WTC11 (cell line): Measurements from ENCODE around the gene CRY2. TPM values are rescaled to one million over a fixed set of nuclear protein-coding genes. Genes with fewer than 3 reads are reported as not detected.

Experiments used
- ATAC-seq: fragments of 200-7000 bp; cut with Tn5 transposase; 2 replicates; pipeline ENCODE4 v1.10.0; 2021; ENCODE audit warnings: mild to moderate bottlenecking, moderate library complexity
- CTCF ChIA-PET: fragments of 300-600 bp; sonication (Branson Sonifier 250); formaldehyde crosslinking; loops from one replicate; lab custom pipeline; 2021; ENCODE audit warnings: antibody characterized with exemption; lab: Charles Lee
- POLR2A ChIA-PET: fragments of 350-600 bp; sonication (Branson Sonifier 250); formaldehyde crosslinking; loops from one replicate; lab custom pipeline; 2021; ENCODE audit warnings: antibody characterized with exemption; lab: Charles Lee
- DNase-seq: peaks from one replicate; pipeline ENCODE4 v3.0.0; 2021; ENCODE audit warnings: low spot score
- H3K27ac Mint-ChIP-seq: 2 replicates; pipeline ENCODE4 v1.8.0; 2021; ENCODE audit warnings: mixed read lengths
- H3K27me3 Mint-ChIP-seq: 2 replicates; pipeline ENCODE4 v1.8.0; 2021; ENCODE audit warnings: low read depth, mild to moderate bottlenecking, moderate library complexity, mixed read lengths
- H3K36me3 Mint-ChIP-seq: 2 replicates; pipeline ENCODE4 v1.8.0; 2021; ENCODE audit warnings: mixed read lengths
- H3K4me1 Mint-ChIP-seq: 2 replicates; pipeline ENCODE4 v1.8.0; 2022; ENCODE audit warnings: mixed read lengths
- H3K4me3 Mint-ChIP-seq: 2 replicates; pipeline ENCODE4 v1.8.0; 2021; ENCODE audit warnings: mild to moderate bottlenecking, moderate library complexity, mixed read lengths
- H3K9me3 Mint-ChIP-seq: 2 replicates; pipeline ENCODE4 v1.8.0; 2021; ENCODE audit warnings: mixed read lengths
- CBFB ChIP-seq: sonication (generic); formaldehyde crosslinking; IDR thresholded peaks from 2 replicates; pipeline ENCODE4 v1.8.1; 2022; ENCODE audit warnings: mild to moderate bottlenecking, low read depth, missing genetic modification reagents
- E2F1 ChIP-seq: sonication (generic); formaldehyde crosslinking; IDR thresholded peaks from 2 replicates; pipeline ENCODE4 v1.8.0; 2022; ENCODE audit warnings: mild to moderate bottlenecking, missing genetic modification reagents
- ELF4 ChIP-seq: sonication (generic); formaldehyde crosslinking; IDR thresholded peaks from 2 replicates; pipeline ENCODE4 v1.8.1; 2022; ENCODE audit warnings: low read depth, mild to moderate bottlenecking, moderate library complexity, missing genetic modification reagents
- EMX1 ChIP-seq: fragments of 250-450 bp; sonication (Bioruptor Pico); IDR thresholded peaks from 2 replicates; pipeline ENCODE4 v1.8.0; 2021; ENCODE audit warnings: mild to moderate bottlenecking
- ERG ChIP-seq: fragments of 250-450 bp; sonication (Bioruptor Pico); IDR thresholded peaks from 2 replicates; pipeline ENCODE4 v1.8.0; 2021; ENCODE audit warnings: mild to moderate bottlenecking
- ETV6 ChIP-seq: sonication (generic); formaldehyde crosslinking; IDR thresholded peaks from 2 replicates; pipeline ENCODE4 v1.8.1; 2022; ENCODE audit warnings: mild to moderate bottlenecking, missing genetic modification reagents
- GRHL2 ChIP-seq: fragments of 250-450 bp; sonication (Bioruptor Pico); IDR thresholded peaks from 2 replicates; pipeline ENCODE4 v1.8.0; 2022; ENCODE audit warnings: mild to moderate bottlenecking, moderate library complexity; ENCODE audit not compliant: insufficient replicate concordance, severe bottlenecking
- IRF1 ChIP-seq: sonication (generic); formaldehyde crosslinking; IDR thresholded peaks from 2 replicates; pipeline ENCODE4 v1.8.0; 2023; ENCODE audit warnings: missing genetic modification reagents
- PRDM15 ChIP-seq: sonication (generic); formaldehyde crosslinking; IDR thresholded peaks from 2 replicates; pipeline ENCODE4 v1.8.0; 2022; ENCODE audit warnings: missing genetic modification reagents
- RORB ChIP-seq: fragments of 250-450 bp; sonication (Bioruptor Pico); IDR thresholded peaks from 2 replicates; pipeline ENCODE4 v1.9.0; 2021; ENCODE audit warnings: mild to moderate bottlenecking
- SMAD4 ChIP-seq: sonication (generic); formaldehyde crosslinking; IDR thresholded peaks from 2 replicates; pipeline ENCODE4 v1.8.0; 2022; ENCODE audit warnings: mild to moderate bottlenecking, missing genetic modification reagents
- TCF7 ChIP-seq: sonication (generic); formaldehyde crosslinking; IDR thresholded peaks from 2 replicates; pipeline ENCODE4 v1.8.0; 2022; ENCODE audit warnings: mild to moderate bottlenecking, low read depth, missing genetic modification reagents, moderate library complexity
- ZNF232 ChIP-seq: sonication (generic); formaldehyde crosslinking; IDR thresholded peaks from 2 replicates; pipeline ENCODE4 v1.8.0; 2022; ENCODE audit warnings: mild to moderate bottlenecking, missing genetic modification reagents
- ZNF317 ChIP-seq: sonication (generic); formaldehyde crosslinking; IDR thresholded peaks from 2 replicates; pipeline ENCODE4 v1.8.1; 2023; ENCODE audit warnings: low read depth, mild to moderate bottlenecking, moderate library complexity, missing genetic modification reagents, borderline replicate concordance
- ZNF416 ChIP-seq: fragments of 250-450 bp; sonication (Bioruptor Pico); IDR thresholded peaks from 2 replicates; pipeline ENCODE4 v1.9.0; 2021; ENCODE audit warnings: mild to moderate bottlenecking, inconsistent platforms
- total RNA-seq: library from RNA; stranded (reverse); gene quantifications from 3 replicates; pipeline ENCODE4 v1.2.3, GENCODE V29; 2021
- TF ChIP-seq, protein P1 (sequence below): fragments of 250-450 bp; sonication (Bioruptor Pico); IDR thresholded peaks from 2 replicates; pipeline ENCODE4 v2.1.2; 2022; ENCODE audit warnings: mild to moderate bottlenecking, moderate library complexity
- TF ChIP-seq, protein P2 (sequence below): sonication (generic); formaldehyde crosslinking; IDR thresholded peaks from 2 replicates; pipeline ENCODE4 v1.8.0; 2022; ENCODE audit warnings: mild to moderate bottlenecking, missing genetic modification reagents
- TF ChIP-seq, protein P3 (sequence below): sonication (generic); formaldehyde crosslinking; conservative IDR thresholded peaks from 2 replicates; pipeline ENCODE4 v1.8.1; 2022; ENCODE audit warnings: mild to moderate bottlenecking, missing genetic modification reagents
- TF ChIP-seq, protein P4 (sequence below): sonication (generic); formaldehyde crosslinking; conservative IDR thresholded peaks from 2 replicates; pipeline ENCODE4 v1.8.1; 2023; ENCODE audit warnings: mild to moderate bottlenecking, low read depth, missing genetic modification reagents, moderate library complexity

The CRY2 gene
- total RNA-seq, 1 experiment from 2014 or later = 18.3 TPM

- TF ChIP-seq, protein P1, sequence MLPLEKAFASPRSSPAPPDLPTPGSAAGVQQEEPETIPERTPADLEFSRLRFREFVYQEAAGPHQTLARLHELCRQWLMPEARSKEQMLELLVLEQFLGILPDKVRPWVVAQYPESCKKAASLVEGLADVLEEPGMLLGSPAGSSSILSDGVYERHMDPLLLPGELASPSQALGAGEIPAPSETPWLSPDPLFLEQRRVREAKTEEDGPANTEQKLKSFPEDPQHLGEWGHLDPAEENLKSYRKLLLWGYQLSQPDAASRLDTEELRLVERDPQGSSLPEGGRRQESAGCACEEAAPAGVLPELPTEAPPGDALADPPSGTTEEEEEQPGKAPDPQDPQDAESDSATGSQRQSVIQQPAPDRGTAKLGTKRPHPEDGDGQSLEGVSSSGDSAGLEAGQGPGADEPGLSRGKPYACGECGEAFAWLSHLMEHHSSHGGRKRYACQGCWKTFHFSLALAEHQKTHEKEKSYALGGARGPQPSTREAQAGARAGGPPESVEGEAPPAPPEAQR (CRISPR knock-in tag) = no peak
- TF ChIP-seq ZNF232 (CRISPR knock-in tag) (no peak), ZNF317 (no peak)
These were observed 22.3 kb downstream of the CRY2 start (continued) for GRCh38 chr11:45869551-45869950.

GRCh38 chr11:45870706-45871105, 23.4 kb downstream of the CRY2 start:
- no peak for TF ChIP-seq ZNF232 (CRISPR knock-in tag)
- TF ChIP-seq E2F1 (CRISPR knock-in tag) = no peak
- TF ChIP-seq, protein P2, sequence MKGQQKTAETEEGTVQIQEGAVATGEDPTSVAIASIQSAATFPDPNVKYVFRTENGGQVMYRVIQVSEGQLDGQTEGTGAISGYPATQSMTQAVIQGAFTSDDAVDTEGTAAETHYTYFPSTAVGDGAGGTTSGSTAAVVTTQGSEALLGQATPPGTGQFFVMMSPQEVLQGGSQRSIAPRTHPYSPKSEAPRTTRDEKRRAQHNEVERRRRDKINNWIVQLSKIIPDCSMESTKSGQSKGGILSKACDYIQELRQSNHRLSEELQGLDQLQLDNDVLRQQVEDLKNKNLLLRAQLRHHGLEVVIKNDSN = no peak
- no peak for TF ChIP-seq ELF4 (CRISPR knock-in tag)
- TF ChIP-seq, protein P3, sequence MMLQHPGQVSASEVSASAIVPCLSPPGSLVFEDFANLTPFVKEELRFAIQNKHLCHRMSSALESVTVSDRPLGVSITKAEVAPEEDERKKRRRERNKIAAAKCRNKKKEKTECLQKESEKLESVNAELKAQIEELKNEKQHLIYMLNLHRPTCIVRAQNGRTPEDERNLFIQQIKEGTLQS = no peak
- no peak for TF ChIP-seq ZNF416
- Mint-ChIP-seq H3K4me1 (peaks cover 14% of the 10 kb centered on the region), H3K9me3 (no peaks in the 10 kb centered on the region), H3K36me3 (peaks cover 8% of the 10 kb centered on the region; the same call in 1 of the 2 replicates), H3K4me3 (no peak overlapping the region), H3K27ac (no peak overlapping the region), H3K27me3 (no peaks in the 10 kb centered on the region)
- ATAC-seq (no peak), DNase-seq (no peak)
- POLR2A ChIA-PET = no interaction called here
- CTCF ChIA-PET = interaction anchor here (1.0 to 4.2 kb wide), 2 partner anchors 9 to 94 kb away, joined by 4 to 48 read pairs; no protein-coding TSS in a partner anchor

DNA sequence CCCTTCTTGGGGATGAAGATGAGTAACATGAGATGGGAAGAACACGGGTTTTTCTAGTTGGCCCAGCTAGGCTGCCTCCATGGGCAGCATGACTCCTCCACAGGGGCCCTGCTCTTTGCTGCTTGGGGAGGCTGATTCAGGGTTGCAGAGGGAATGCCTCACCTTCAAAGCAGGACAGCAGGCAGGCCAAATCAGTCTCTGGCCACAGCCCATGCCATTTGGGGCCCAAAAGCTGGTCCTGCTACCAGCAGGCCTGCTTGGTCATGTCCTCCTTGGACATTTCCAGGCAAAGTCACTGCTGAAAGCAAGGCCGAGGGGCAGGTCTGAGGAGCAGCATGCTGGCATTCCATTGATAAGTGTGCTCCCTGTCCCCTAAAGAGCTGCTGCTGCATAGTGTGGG, 24.4 kb downstream of the CRY2 start:
- H3K4me1 Mint-ChIP-seq = peaks cover 23% of the 10 kb centered on the region
- peaks cover 8% of the 10 kb centered on the region; the same call in 1 of the 2 replicates for H3K36me3 Mint-ChIP-seq
- CTCF ChIA-PET = interaction anchor here (1.2 to 4.2 kb wide), 8 partner anchors 10 to 481 kb away, joined by 3 to 48 read pairs (median 12); no protein-coding TSS in a partner anchor
- no peaks in the 10 kb centered on the region for H3K9me3 Mint-ChIP-seq
- POLR2A ChIA-PET = no interaction called here
- ATAC-seq = no peak
- no peak overlapping the region for H3K4me3 Mint-ChIP-seq
- DNase-seq = no peak
- no peaks in the 10 kb centered on the region for H3K27me3 Mint-ChIP-seq
- H3K27ac Mint-ChIP-seq = no peak overlapping the region; the same call in 1 of the 2 replicates
- TF ChIP-seq CBFB (no peak), PRDM15 (CRISPR knock-in tag) (no peak), ZNF317 (no peak), GRHL2 (CRISPR knock-in tag) (no peak), ETV6 (CRISPR knock-in tag) (no peak), EMX1 (CRISPR knock-in tag) (no peak), TCF7 (CRISPR knock-in tag) (no peak), IRF1 (CRISPR knock-in tag) (no peak), ZNF416 (no peak), ERG (CRISPR knock-in tag) (no peak), RORB (CRISPR knock-in tag) (no peak), SMAD4 (no peak)
- TF ChIP-seq, protein P4, sequence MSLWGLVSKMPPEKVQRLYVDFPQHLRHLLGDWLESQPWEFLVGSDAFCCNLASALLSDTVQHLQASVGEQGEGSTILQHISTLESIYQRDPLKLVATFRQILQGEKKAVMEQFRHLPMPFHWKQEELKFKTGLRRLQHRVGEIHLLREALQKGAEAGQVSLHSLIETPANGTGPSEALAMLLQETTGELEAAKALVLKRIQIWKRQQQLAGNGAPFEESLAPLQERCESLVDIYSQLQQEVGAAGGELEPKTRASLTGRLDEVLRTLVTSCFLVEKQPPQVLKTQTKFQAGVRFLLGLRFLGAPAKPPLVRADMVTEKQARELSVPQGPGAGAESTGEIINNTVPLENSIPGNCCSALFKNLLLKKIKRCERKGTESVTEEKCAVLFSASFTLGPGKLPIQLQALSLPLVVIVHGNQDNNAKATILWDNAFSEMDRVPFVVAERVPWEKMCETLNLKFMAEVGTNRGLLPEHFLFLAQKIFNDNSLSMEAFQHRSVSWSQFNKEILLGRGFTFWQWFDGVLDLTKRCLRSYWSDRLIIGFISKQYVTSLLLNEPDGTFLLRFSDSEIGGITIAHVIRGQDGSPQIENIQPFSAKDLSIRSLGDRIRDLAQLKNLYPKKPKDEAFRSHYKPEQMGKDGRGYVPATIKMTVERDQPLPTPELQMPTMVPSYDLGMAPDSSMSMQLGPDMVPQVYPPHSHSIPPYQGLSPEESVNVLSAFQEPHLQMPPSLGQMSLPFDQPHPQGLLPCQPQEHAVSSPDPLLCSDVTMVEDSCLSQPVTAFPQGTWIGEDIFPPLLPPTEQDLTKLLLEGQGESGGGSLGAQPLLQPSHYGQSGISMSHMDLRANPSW (CRISPR knock-in tag) = no peak
